Gastroesophageal sphincter (tissue), 3 donors: ENCODE results near the gene ABHD4.

Experiments
- CTCF ChIP-seq, 4 experiments: fragments of 200-600 bp in 2 of 4; fragments of 450-650 bp in 2 of 4; sonication (generic) in 1 of 4; IDR thresholded peaks; one replicate each; pipeline ENCODE4 v1.5.1; 2017 to 2019; ENCODE audit warnings: antibody characterized with exemption in 4 of 4, mild to moderate bottlenecking in 2 of 4, moderate library complexity in 2 of 4
- EP300 ChIP-seq: sonication (generic); formaldehyde crosslinking; IDR thresholded peaks from one replicate; pipeline ENCODE4 v1.6.1; 2017; ENCODE audit warnings: antibody characterized with exemption, mild to moderate bottlenecking
- POLR2A ChIP-seq, 2 donors: fragments of 450-650 bp; IDR thresholded peaks; one replicate each; pipeline ENCODE4 v1.6.1; 2017; ENCODE audit warnings: antibody characterized with exemption in 2 of 2, mild to moderate bottlenecking in 2 of 2, moderate library complexity in 1 of 2

- no peak for TF ChIP-seq POLR2A (IDR thresholded peaks at IDR 0.05)
- no peak for TF ChIP-seq CTCF (IDR thresholded peaks at IDR 0.05)
- TF ChIP-seq EP300 = no peak
Measured at GRCh38 chr14:22630486-22630885, 32.4 kb downstream of the ABHD4 start.
